HG03108 (cell line): ENCODE measurements around the gene DZIP3.
A peak's percentile ranks its signal among the peaks of the same experiment; 100 is the strongest.

ENCODE experiments used
- ATAC-seq: cut with Tn5 transposase; IDR thresholded peaks from one replicate; pipeline ENCODE4 v1.9.1; 2021; ENCODE audit warnings: moderate library complexity; ENCODE audit not compliant: unreplicated experiment

The DZIP3 gene, protein sequence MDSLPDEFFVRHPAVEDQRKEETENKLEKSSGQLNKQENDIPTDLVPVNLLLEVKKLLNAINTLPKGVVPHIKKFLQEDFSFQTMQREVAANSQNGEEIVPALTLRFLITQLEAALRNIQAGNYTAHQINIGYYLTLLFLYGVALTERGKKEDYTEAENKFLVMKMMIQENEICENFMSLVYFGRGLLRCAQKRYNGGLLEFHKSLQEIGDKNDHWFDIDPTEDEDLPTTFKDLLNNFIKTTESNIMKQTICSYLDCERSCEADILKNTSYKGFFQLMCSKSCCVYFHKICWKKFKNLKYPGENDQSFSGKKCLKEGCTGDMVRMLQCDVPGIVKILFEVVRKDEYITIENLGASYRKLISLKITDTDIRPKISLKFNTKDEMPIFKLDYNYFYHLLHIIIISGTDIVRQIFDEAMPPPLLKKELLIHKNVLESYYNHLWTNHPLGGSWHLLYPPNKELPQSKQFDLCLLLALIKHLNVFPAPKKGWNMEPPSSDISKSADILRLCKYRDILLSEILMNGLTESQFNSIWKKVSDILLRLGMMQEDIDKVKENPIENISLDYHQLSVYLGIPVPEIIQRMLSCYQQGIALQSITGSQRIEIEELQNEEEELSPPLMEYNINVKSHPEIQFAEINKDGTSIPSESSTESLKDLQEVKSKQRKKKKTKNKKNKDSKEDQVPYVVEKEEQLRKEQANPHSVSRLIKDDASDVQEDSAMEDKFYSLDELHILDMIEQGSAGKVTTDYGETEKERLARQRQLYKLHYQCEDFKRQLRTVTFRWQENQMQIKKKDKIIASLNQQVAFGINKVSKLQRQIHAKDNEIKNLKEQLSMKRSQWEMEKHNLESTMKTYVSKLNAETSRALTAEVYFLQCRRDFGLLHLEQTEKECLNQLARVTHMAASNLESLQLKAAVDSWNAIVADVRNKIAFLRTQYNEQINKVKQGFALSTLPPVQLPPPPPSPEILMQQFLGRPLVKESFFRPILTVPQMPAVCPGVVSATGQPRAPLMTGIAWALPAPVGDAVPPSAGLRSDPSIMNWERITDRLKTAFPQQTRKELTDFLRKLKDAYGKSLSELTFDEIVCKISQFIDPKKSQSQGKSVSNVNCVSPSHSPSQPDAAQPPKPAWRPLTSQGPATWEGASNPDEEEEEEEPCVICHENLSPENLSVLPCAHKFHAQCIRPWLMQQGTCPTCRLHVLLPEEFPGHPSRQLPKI

DNA sequence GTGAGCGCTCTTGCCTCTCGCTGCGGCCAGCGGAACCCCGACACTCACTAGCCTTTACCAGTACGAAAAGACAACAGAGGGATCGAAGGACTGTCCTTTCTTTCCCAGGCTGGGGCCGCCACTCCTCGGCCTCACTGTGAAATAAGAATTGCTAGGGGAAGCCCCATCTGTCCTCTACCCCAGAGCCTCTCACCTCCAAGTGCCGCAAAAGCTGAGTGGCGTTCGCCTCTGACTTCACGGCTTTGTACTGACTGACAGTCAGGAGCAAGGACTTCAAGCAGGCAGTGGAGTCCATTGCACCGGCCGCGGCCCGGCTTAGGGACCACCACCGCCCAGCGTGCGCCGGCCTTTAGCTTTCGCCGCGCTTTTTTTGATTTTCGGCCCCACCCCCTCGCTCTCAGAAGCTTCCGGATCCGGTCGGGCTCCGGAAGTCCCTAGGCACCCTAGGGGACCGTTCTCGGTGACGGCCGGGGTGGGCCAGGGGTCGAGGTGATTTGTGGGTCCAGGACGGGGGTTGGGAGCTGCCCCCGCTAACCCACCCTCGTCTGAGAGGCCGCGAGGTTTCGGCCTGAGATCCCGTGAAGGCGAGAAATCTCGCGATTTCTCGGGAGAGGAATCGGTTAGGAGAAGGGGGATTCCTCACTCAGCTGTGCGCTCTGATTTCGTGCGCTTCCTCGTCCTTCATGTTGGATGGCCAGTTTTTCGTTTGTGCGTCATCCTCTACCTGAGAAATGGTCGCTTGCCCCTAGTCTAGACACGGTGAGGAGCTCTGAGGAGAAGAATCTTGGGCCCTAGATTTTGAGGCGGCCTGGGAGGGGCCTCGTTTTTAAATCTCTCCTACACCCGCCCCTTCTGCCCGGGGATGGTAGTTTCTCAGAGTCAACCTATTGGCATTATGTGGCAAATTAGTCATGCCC lies at the start of gene DZIP3, which contains the start of gene CIP2A:
Gene DZIP3, plus strand, starts transcription at position 642 of the 917 bp plus-strand sequence. CDS start 15,685 bp downstream, outside the sequence.
Gene CIP2A, minus strand, starts transcription at position 358 of the 917 bp plus-strand sequence. Its CDS starts 63 bp downstream, at position 295.
- peak; percentile 88 for ATAC-seq

DNA sequence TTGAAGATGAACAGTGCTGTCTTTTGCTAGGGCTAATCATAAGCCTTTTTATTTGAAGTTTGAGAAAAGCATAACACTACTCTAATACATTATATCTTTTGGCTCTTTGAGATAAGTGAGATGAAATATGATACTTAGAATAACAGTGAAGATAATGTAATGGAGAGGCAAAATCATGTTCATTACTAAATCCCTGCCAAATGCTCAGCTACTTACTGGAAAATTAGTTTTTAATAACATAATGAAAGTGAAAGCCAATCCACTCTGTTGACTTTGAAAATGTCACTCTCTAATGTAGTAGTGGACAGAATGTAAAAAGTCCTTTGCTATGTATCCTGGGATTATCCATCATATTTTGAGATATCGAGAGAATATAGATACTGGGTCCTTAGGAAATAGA lies 43.3 kb upstream of the DZIP3 start:
- no peak for ATAC-seq

DNA sequence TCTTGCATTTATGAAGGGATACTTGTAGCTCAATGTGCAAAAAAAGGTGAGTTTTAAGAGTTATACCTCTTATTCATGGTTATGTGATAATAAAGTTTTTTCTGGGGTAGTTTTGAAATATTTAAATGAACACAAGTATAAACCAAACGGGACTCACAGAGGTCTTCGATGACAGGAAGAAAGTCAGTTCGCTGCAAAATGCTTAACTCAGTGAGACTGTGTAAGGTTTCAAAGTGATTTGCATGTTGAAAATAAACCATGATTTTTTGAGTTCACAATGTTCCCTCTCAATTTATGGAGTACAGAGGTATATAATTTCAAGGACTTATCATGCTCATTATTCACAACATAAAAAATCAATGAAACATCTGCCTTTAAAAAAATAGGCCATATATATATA lies 42.8 kb upstream of the DZIP3 start:
- no peak for ATAC-seq

DNA sequence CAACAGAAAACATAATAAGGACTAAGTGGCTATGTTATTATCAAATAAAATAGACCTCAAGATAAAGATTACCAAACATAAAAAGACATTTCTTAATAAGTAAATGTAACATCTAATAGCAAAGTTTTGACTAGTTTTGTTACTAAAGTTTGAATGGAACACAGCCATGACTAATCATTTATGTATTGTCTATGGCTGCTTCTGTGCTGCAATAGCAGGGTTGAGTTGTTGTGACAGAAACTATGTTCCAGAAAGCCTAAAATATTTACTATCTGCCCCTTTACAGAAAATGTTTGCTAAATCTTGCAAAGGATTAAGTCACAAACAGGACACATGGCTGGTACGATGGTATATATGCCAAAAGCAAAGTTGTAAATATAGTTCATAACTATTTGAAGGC lies 41.2 kb upstream of the DZIP3 start:
- ATAC-seq: no peak

DNA sequence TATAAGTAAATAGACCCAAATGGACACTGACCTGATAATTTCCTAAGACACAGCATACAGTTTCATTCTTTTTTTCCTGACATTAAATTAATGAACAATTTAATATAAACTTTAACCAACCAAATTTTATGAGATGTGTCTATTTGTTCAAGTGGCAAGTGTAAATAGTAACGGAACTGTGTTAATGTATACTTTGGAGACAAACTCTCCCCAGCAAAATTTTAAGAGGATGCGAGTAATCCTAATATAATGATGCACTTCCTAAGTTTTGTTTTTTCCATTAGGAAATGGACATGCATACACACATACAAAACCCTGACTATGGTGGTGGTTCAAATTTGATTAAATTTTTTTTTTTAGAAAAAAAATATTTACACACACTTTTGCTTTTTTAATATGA lies 40.6 kb upstream of the DZIP3 start:
- no peak for ATAC-seq

DNA sequence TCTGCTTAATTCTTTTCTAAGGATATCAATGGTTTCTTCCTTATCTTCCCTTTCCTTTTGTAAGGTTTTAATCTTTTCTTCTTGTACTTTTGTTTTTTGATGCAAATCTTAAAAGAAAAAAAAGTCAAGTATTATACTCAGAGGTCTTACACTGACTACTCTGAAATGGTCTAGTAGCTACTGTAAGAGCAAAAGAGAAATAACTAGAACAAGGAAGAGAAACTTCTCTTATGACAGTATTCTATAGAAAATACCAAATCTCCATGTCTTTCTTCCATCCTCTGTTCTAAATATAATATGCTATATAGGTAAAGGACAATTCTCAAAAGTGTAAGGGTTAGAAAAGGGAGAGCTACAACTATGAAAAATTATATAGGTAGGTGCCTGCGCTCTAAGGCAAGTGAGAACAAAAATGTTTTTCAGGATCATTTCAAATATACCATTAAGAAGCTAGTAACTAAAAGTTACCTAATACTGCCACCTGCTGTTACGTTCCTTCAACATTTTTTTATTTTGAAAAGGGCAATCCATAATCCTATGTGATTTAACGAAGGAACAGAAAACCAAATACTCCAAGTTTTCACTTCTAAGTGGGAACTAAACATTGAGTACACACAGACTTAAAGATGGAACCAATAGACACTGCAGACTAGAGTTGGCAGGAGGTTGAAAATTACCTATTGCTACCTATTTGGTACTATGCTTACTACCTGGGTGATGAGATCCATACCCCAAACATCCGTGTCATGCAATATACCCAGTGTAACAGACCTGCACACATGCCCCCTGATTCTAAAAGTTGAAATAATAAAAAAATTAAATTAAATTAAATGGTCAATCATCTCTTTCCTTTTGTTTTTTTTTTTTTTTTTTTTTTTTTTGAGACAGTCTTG lies 37.0 kb upstream of the DZIP3 start:
- ATAC-seq: peak; percentile 46

DNA sequence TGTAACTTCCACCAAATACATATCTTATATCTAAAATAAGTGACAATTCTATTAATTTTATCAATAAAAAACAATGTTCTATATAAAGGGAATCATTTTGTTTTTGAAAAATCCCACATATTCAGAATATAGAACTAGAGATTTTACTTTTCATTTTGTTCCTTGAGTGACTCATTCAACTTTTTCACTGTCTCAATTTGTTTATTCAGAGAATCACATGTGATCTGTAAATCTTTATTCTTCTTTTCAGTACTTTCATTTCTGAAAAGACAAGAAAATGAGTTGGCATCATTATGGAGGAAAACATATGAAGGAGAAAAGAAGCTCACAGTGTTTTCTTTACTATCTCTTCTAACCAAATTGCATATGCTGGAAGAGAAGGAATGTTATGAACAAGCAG lies 35.3 kb upstream of the DZIP3 start:
- no peak for ATAC-seq

DNA sequence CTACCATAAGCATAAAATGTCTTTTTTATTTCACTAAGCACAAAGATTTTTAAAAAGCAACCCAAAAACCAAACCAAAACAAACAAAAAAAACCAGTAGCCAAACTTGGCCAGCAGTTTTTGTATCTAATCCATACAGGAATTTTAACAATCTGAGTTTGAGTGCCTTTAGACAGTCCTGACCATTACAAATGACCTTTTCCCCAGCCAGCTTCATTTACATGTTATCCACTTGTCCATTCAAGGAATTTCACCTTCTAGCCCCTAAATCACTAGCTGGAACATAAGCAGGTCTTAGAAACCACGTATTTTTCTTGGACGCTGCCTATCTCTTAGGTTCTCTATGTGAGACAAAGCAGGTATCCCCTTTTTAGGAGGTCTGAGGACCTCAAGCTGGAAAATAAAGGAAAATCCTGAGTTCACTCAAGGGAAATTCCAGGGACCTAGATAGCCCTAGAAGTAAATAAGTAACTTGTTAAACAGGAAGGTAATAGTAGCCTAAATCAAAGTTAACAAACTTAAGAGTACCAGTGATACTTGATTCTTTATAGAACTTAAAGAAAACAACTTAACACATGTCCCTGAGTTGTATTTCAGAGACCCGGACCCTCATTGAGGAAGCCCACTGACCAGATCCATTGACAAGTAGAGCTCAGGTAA lies 34.5 kb upstream of the DZIP3 start:
- no peak for ATAC-seq

DNA sequence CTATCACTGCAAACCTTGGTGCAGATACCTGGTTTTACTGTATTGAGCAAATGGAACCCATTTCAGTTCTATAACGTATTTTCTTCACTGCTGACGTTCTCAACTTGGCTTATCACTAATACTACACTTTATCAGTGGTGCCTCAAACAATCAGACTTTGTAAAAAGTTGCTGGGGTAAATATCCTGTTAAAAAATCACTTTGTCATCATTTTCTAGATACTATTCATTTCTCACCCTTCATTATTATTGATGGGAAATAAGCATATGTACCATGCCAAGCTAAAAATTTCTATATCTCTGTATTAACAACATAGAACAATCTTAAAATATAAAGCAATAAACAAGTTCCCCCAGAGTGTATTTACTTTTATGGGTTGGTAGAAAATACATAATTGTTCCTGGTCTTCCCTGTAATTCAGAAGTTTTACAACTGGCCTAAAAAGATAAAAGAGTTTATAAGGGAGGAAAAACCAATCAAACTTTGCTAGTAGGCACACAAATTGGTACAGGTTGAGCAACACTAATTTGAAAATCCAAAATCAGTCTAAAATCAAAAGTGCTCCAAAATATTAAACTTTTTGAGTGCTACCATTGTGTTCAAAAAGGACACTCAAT lies 33.4 kb upstream of the DZIP3 start:
- no peak for ATAC-seq

DNA sequence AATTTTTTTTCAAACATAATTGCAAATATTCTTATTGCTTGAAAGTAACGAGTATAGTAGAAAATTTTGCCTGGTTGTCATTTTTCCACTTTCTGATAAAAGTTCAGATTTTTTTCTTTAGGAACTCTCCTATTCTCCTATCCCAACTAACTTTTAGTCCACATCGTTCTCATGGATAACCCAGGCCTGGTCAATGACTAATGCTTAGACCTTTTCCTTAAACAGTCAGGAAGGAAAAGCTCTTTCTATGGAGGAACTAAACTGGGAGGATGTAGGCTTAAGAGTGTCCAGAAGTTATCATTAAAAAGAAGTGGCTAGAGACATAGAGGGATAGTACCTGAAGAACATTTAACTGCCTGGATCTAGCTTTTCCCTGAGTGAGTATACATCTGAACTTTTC lies 27.0 kb upstream of the DZIP3 start:
- no peak for ATAC-seq

DNA sequence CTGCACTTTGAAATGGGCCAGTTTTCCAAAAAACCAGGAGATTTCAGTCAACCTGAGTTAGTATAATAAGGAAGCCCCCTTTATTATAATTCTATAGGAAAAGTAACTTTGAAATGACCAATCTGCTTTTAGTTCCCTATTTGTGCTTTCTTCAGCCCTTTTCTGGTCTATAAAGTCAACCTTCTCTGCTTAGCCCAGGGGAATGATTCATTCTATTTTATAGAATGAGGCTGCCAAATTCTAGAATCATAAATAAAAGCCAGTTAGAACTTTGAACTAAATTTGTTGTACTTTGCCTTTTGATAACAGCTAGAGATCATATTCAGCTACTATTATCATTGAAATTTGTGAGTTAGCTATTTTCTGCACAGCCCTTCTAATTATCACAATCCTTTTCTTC lies 25.0 kb upstream of the DZIP3 start:
- no peak for ATAC-seq

DNA sequence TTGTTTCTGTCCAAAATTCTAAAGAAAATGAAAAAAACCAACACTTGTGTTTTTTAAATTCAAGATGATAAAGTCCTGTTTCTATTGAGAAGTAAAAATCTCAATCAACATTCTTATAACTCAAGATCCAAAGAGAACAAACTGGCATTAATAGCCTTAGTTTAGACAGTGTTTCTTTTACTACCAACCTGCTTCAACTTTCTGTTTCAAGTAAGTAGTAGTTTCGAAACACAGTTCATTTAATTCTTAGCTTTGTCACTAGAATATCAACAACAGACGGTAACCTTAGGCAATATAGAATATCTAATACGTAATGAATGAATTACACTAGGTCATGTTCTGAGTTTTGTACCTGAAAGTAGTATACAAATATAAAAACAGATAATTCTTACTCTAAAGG lies 24.0 kb upstream of the DZIP3 start:
- no peak for ATAC-seq

DNA sequence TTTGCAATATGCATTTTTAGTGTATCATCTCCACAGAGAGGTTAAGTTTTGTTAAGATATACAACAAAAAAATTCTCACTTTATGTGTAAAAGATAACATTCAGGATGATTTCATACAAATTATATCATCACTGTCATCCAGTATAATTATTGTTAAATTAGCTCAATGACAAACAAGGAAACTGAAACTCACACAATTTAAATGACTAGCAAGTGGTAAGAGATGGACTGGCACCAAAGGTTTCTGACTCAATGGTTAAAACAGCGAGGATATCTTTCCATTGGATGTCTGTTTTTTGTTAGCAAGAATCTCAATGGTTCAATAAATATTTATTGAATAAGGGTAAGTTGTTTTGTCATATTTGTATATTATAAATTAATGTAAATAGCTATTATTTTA lies 22.9 kb upstream of the DZIP3 start:
- ATAC-seq: no peak

DNA sequence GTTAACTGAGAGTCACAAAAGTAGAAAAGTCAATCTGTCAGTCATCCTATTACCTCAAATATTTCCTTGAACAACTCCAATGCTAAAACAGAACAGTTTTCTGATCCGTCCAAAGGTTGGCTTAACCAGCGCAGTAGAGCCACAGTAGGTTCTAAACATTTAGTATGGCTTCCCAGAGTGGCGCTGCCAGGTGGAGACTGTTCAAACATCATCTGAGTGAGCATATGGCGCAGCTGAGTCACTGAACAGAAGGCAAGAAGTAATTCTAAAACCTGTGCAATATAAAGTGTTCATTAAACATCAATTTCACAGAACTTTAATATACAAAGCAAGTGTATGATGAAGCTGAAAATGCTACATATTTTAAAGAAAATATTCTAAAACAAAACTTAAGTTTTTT lies 20.2 kb upstream of the DZIP3 start:
- no peak for ATAC-seq

DNA sequence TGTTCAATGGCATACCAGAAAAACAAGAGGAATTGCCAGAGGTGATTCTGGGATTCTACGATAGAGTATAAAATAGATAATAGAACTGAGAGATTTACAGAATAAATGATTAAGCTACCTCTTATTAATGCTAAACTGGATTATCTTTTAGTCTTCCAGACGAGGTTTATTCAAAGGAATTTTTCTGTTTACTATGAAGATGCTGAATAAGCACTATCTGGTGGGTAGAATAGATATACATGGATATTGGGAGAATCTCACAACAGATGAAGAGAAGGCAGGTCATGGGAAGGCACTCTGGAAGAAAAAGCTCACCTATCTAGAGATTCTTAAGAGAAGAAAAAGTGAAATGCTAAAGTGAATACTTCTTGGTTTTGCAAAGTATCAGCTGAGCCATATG lies 11.5 kb upstream of the DZIP3 start:
- ATAC-seq: no peak

DNA sequence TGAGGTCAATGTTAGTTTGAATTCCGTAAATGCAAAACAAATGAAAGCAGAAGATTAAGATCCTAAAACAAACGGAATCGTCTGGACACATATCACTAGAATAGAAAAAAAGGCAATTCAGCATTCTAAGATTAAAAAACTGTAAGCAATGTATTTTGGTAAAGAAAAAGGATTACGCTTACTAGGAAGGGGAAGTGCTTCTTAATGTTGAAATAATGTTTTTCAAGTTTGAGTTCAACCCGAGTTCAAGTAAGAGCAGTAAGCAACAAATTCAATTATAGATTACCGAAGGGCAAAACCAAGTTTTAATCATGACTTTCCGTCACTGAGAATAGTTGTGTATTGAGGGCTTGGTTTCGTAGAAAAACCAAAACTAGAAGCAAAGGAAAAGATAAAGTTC lies 921 bp upstream of the DZIP3 start:
- ATAC-seq: no peak

DNA sequence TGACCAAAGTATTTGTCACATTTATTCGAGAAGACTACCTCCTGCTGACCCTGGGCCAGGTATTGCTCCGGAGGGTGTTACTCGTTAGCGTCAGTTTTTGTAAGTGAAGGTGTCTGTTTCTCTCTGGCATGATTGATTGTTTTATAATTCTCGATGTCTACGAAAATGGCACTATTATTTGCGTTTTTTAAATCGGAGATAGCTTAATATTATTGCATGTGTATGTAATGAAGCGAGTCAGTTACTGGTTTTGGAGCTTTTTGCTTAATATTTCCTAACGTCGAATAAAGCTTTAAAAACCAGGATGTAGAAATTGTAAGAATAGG lies 439 bp downstream of the DZIP3 start:
- ATAC-seq: no peak

DNA sequence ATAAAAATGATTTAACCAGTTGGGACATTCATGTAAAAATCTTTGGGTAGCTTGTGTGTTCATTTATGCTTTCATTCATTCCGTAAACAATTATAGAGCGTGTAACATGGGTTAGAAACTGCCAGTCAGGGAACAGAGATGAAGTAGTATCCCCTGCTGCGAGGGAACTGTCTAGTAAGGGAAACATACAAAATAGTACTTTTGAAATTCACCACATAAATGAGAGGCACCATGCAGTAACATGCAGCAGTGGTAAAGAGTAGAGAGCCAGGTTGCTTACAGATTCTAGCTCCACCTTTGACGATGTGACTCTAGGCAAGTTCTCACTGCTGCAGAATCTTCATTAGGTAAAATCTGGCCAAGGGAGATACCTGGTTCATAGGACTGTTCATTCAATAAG lies 938 bp downstream of the DZIP3 start:
- ATAC-seq: no peak
